Vagina (tissue), 2 donors: ENCODE measurements around the gene NSUN3. TPM values are rescaled to one million over a fixed set of nuclear protein-coding genes. Genes with fewer than 3 reads are reported as not detected.
"Not testable (repeated sequence)": the region's sequence is repeated elsewhere in the genome, so short reads cannot be mapped to it uniquely, and the experiment has no call there.

Experiments used
- DNase-seq, 2 donors: peaks; one replicate each; pipeline ENCODE4 v3.0.0-alpha.2; 2017; ENCODE audit errors: extremely low spot score in 2 of 2
- H3K27ac ChIP-seq: fragments of 200-600 bp; sonication (generic); one replicate; pipeline ENCODE4 v1.5.1; 2019
- H3K27me3 ChIP-seq: fragments of 200-600 bp; sonication (generic); one replicate; pipeline ENCODE4 v1.5.1; 2019
- H3K36me3 ChIP-seq, 2 donors: fragments of 200-600 bp; sonication (generic); one replicate each; pipeline ENCODE4 v1.5.1; 2017 to 2019
- H3K4me1 ChIP-seq: fragments of 200-600 bp; sonication (generic); one replicate; pipeline ENCODE4 v1.5.1; 2019
- H3K4me3 ChIP-seq, 2 donors: fragments of 200-600 bp; sonication (generic); 1 replicate in 1 of 2; 2 replicates in 1 of 2; pipeline ENCODE4 v1.5.1; 2016 to 2019
- H3K9me3 ChIP-seq: fragments of 200-600 bp; sonication (generic); one replicate; pipeline ENCODE4 v1.5.1; 2019
- CTCF ChIP-seq, 3 experiments: fragments of 450-650 bp in 2 of 3; fragments of 200-600 bp in 1 of 3; sonication (generic) in 1 of 3; IDR thresholded peaks; one replicate each; pipeline ENCODE4 v1.5.1; 2017 to 2019; ENCODE audit warnings: antibody characterized with exemption in 3 of 3, mild to moderate bottlenecking in 2 of 3, moderate library complexity in 2 of 3
- POLR2A ChIP-seq, 2 donors: fragments of 450-650 bp; IDR thresholded peaks; one replicate each; pipeline ENCODE4 v1.6.1; 2017; ENCODE audit warnings: antibody characterized with exemption in 2 of 2, mild to moderate bottlenecking in 2 of 2, moderate library complexity in 2 of 2
- POLR2AphosphoS5 ChIP-seq, 2 donors: sonication (generic); formaldehyde crosslinking; IDR thresholded peaks; one replicate each; pipeline ENCODE4 v1.9.0; 2017; ENCODE audit warnings: antibody characterized with exemption in 2 of 2, mild to moderate bottlenecking in 2 of 2, low read depth in 1 of 2; ENCODE audit not compliant: insufficient read depth in 1 of 2
- intact Hi-C: fragments of 100-400 bp; cut with DNase I; formaldehyde crosslinking; loops from one replicate; pipeline ENCODE4 v1.15.1; 2023
- total RNA-seq: library from RNA; depleted of rRNA; stranded (reverse); fragments of >200 nt; gene quantifications from one replicate; pipeline ENCODE4 v1.2.3, GENCODE V29; 2016

Gene NSUN3
- total RNA-seq, 1 donor from 2014 or later: 15.7 TPM

- intact Hi-C loops: no loop called here
- Histone ChIP-seq H3K4me3 (no peak overlapping the region), H3K27ac (no peak overlapping the region), H3K27me3 (no peaks in the 10 kb centered on the region), H3K4me1 (no peaks in the 10 kb centered on the region), H3K36me3 (peaks cover 0 to 30% of the 10 kb centered on the region in 2 donors), H3K9me3 (no peaks in the 10 kb centered on the region)
- no peak for TF ChIP-seq POLR2AphosphoS5 (IDR thresholded peaks at IDR 0.05; ENCODE audit: insufficient read depth in 1 of 2, low read depth in 1 of 2)
- no peak for TF ChIP-seq POLR2A (IDR thresholded peaks at IDR 0.05)
- TF ChIP-seq CTCF (IDR thresholded peaks at IDR 0.05): no peak
- no peak for DNase-seq
Measured at GRCh38 chr3:94095111-94095510, 32.2 kb downstream of the NSUN3 start.

GRCh38 chr3:94098452-94098851 is 35.6 kb downstream of the NSUN3 start:
- Histone ChIP-seq H3K9me3 (no peaks in the 10 kb centered on the region), H3K27me3 (no peaks in the 10 kb centered on the region), H3K4me1 (no peaks in the 10 kb centered on the region), H3K36me3 (peaks cover 0 to 38% of the 10 kb centered on the region in 2 donors), H3K27ac (no peak overlapping the region), H3K4me3 (no peak overlapping the region)
- no peak for DNase-seq
- intact Hi-C loops: no loop called here
- TF ChIP-seq POLR2AphosphoS5 (IDR thresholded peaks at IDR 0.05; ENCODE audit: insufficient read depth in 1 of 2, low read depth in 1 of 2) (no peak), POLR2A (IDR thresholded peaks at IDR 0.05) (no peak), CTCF (IDR thresholded peaks at IDR 0.05) (no peak)

- no peak for DNase-seq
- Histone ChIP-seq H3K27me3 (no peaks in the 10 kb centered on the region), H3K4me3 (no peak overlapping the region), H3K27ac (no peak overlapping the region), H3K9me3 (no peaks in the 10 kb centered on the region), H3K4me1 (no peaks in the 10 kb centered on the region), H3K36me3 (peaks cover 0 to 38% of the 10 kb centered on the region in 2 donors)
- intact Hi-C loops: no loop called here
- TF ChIP-seq CTCF (IDR thresholded peaks at IDR 0.05) (no peak), POLR2A (IDR thresholded peaks at IDR 0.05) (no peak), POLR2AphosphoS5 (IDR thresholded peaks at IDR 0.05; ENCODE audit: insufficient read depth in 1 of 2, low read depth in 1 of 2) (no peak)
Measured at GRCh38 chr3:94099311-94099710, 36.5 kb downstream of the NSUN3 start.

- peaks cover 0 to 20% of the 10 kb centered on the region in 2 donors for H3K36me3 ChIP-seq
- intact Hi-C loops: no loop called here
- no peak overlapping the region for H3K4me3 ChIP-seq
- H3K27me3 ChIP-seq: no peaks in the 10 kb centered on the region
- H3K9me3 ChIP-seq: no peaks in the 10 kb centered on the region
- no peak overlapping the region for H3K27ac ChIP-seq
- DNase-seq: no peak
- H3K4me1 ChIP-seq: no peaks in the 10 kb centered on the region
- TF ChIP-seq CTCF (IDR thresholded peaks at IDR 0.05) (no peak), POLR2A (IDR thresholded peaks at IDR 0.05) (no peak), POLR2AphosphoS5 (IDR thresholded peaks at IDR 0.05; ENCODE audit: insufficient read depth in 1 of 2, low read depth in 1 of 2) (no peak)
Measured at GRCh38 chr3:94101860-94102259, 39.0 kb downstream of the NSUN3 start.

GRCh38 chr3:94106268-94106667 is 43.4 kb downstream of the NSUN3 start:
- TF ChIP-seq POLR2AphosphoS5 (IDR thresholded peaks at IDR 0.05; ENCODE audit: insufficient read depth in 1 of 2, low read depth in 1 of 2) (no peak), POLR2A (IDR thresholded peaks at IDR 0.05) (no peak), CTCF (IDR thresholded peaks at IDR 0.05) (no peak)
- Histone ChIP-seq H3K27me3 (no peaks in the 10 kb centered on the region), H3K36me3 (peaks cover 0 to 12% of the 10 kb centered on the region in 2 donors), H3K4me1 (no peaks in the 10 kb centered on the region), H3K4me3 (no peak overlapping the region), H3K27ac (no peak overlapping the region), H3K9me3 (no peaks in the 10 kb centered on the region)
- intact Hi-C loops: no loop called here
- no peak for DNase-seq

GRCh38 chr3:94110232-94110631 is 47.4 kb downstream of the NSUN3 start:
- peaks cover 0 to 17% of the 10 kb centered on the region in 2 donors for H3K36me3 ChIP-seq
- H3K4me1 ChIP-seq, DNase-seq, H3K9me3 ChIP-seq, intact Hi-C loops, H3K4me3 ChIP-seq, H3K27me3 ChIP-seq, H3K27ac ChIP-seq: not testable (repeated sequence)
